Kidney (tissue), 14 donors: ENCODE measurements around the gene TBX1. TPM values are rescaled to one million over a fixed set of nuclear protein-coding genes. Genes with fewer than 3 reads are reported as not detected.

ENCODE experiments used
- DNase-seq, 5 donors: peaks; one replicate each; pipeline ENCODE4 v3.0.0-alpha.2; 2013 to 2020
- FAIRE-seq: peaks from 2 replicates; lab custom pipeline; 2012; peaks lifted over from hg19 to GRCh38; lab: Jason Lieb, UNC
- H3K27ac ChIP-seq, 2 donors: one replicate each; pipeline ENCODE4 v1.7.0; 2013; ENCODE audit warnings: low read depth in 2 of 2, low read length in 2 of 2, inconsistent platforms in 1 of 2
- H3K27me3 ChIP-seq: one replicate; pipeline ENCODE4 v1.7.1; 2013; ENCODE audit warnings: low read length, inconsistent platforms; ENCODE audit not compliant: control insufficient read depth, insufficient read depth
- H3K36me3 ChIP-seq, 3 donors: one replicate each; pipeline versions ENCODE4 v1.7.0 to v1.7.1; 2013; ENCODE audit warnings: low read length in 3 of 3, control low read depth in 1 of 3, inconsistent platforms in 1 of 3; ENCODE audit not compliant: insufficient read depth in 3 of 3, control insufficient read depth in 2 of 3
- H3K4me1 ChIP-seq, 3 donors: one replicate each; pipeline versions ENCODE4 v1.7.0 to v1.7.1; 2013; ENCODE audit warnings: low read length in 3 of 3, inconsistent platforms in 1 of 3, low read depth in 1 of 3; ENCODE audit not compliant: control insufficient read depth in 2 of 3, insufficient read depth in 2 of 3
- H3K4me3 ChIP-seq, 3 donors: one replicate each; pipeline versions ENCODE4 v1.7.0 to v1.8.1; 2013; ENCODE audit warnings: low read length in 3 of 3, control low read depth in 1 of 3, inconsistent platforms in 1 of 3
- H3K9ac ChIP-seq, 3 donors: one replicate each; pipeline versions ENCODE4 v1.7.0 to v1.7.1; 2013; ENCODE audit warnings: low read length in 3 of 3, control low read depth in 1 of 3, inconsistent platforms in 1 of 3
- H3K9me3 ChIP-seq, 3 donors: one replicate each; pipeline versions ENCODE4 v1.7.0 to v1.7.1; 2013; ENCODE audit warnings: low read length in 3 of 3, control low read depth in 1 of 3, inconsistent platforms in 1 of 3; ENCODE audit not compliant: control insufficient read depth in 2 of 3, insufficient read depth in 1 of 3
- CTCF ChIP-seq: IDR thresholded peaks from 3 replicates; pipeline ENCODE4 v1.5.1; 2012; ENCODE audit warnings: mild to moderate bottlenecking, moderate library complexity, borderline replicate concordance; ENCODE audit not compliant: insufficient read depth; ENCODE audit errors: extremely low read depth
- intact Hi-C: fragments of 100-400 bp; cut with DNase I; formaldehyde crosslinking; loops from one replicate; pipeline ENCODE4 v1.11.1; 2022
- polyA plus RNA-seq: library from polyadenylated mRNA; stranded (reverse); fragments of 350-450 nt; fragmentation: Illumina TruSeq; extraction: RNeasy Lipid Tissue Mini Kit (QIAGEN cat#74804); gene quantifications from one replicate; pipeline ENCODE4 v1.2.3, GENCODE V29; 2014; ENCODE audit warnings: low read depth, low replicate concordance; ENCODE audit not compliant: insufficient read depth
- total RNA-seq: library from RNA; stranded (reverse); fragmentation: NEBNext Ultra II Directional; extraction: Animal tissue kit (Norgen Biotek cat#: 25700); gene quantifications from one replicate; pipeline ENCODE4 v1.2.1, GENCODE V29; 2021
- donor health status: control.
- donor health status: control.
- donor health status: control.
- donor health status: control.
- donor health status: control.
- donor health status: DM: yes; HTN: yes; CAD: no.
- donor health status: Normal renal cell carcinoma (clear cell type).

TBX1 gene
- total and polyA plus RNA-seq, 2 donors from 2014 or later: 0.45 to 5.5 TPM

- DNase-seq: peak in 2 of 5 donors; percentile 38 to 73
- intact Hi-C loops: no loop called here
- no peak for TF ChIP-seq CTCF
- Histone ChIP-seq H3K4me3 (no peak overlapping the region), H3K27ac (no peak overlapping the region), H3K36me3 (no peaks in the 10 kb centered on the region), H3K9ac (no peak overlapping the region), H3K27me3 (peaks cover 23% of the 10 kb centered on the region), H3K4me1 (peaks cover 0 to 3% (median 0%) of the 10 kb centered on the region in 3 donors), H3K9me3 (no peaks in the 10 kb centered on the region)
- FAIRE-seq: no peak
These were observed 12.3 kb downstream of the TBX1 start for GRCh38 chr22:19772673-19773469.

GRCh38 chr22:19773470-19774040, 13.0 kb downstream of the TBX1 start:
- Histone ChIP-seq H3K27ac (no peak overlapping the region), H3K4me1 (no peaks in the 10 kb centered on the region), H3K9ac (no peak overlapping the region), H3K9me3 (no peaks in the 10 kb centered on the region), H3K27me3 (peaks cover 17% of the 10 kb centered on the region), H3K4me3 (no peak overlapping the region), H3K36me3 (no peaks in the 10 kb centered on the region)
- peak in 2 of 5 donors; percentile 23 to 55 for DNase-seq
- FAIRE-seq: no peak
- no peak for TF ChIP-seq CTCF
- intact Hi-C loops: no loop called here

- FAIRE-seq (no peak), DNase-seq (no peak)
- no peaks in the 10 kb centered on the region for H3K36me3 ChIP-seq
- intact Hi-C loops: no loop called here
- H3K4me3 ChIP-seq: no peak overlapping the region
- no peak for TF ChIP-seq CTCF
- H3K4me1 ChIP-seq: no peaks in the 10 kb centered on the region
- peaks cover 8% of the 10 kb centered on the region for H3K27me3 ChIP-seq
- H3K9ac ChIP-seq: no peak overlapping the region
- no peaks in the 10 kb centered on the region for H3K9me3 ChIP-seq
- no peak overlapping the region for H3K27ac ChIP-seq
These were observed 14.1 kb downstream of the TBX1 start for GRCh38 chr22:19774628-19775027.
